Fibroblast of skin of back (primary cell): ENCODE results near the gene ZFTA.

ENCODE experiments used
- DNase-seq: peaks from one replicate; pipeline ENCODE4 v3.0.0-alpha.2; 2013

Gene ZFTA

GRCh38 chr11:63747011-63747410 is 21.6 kb downstream of the ZFTA start:
- DNase-seq, result no peak

DNA sequence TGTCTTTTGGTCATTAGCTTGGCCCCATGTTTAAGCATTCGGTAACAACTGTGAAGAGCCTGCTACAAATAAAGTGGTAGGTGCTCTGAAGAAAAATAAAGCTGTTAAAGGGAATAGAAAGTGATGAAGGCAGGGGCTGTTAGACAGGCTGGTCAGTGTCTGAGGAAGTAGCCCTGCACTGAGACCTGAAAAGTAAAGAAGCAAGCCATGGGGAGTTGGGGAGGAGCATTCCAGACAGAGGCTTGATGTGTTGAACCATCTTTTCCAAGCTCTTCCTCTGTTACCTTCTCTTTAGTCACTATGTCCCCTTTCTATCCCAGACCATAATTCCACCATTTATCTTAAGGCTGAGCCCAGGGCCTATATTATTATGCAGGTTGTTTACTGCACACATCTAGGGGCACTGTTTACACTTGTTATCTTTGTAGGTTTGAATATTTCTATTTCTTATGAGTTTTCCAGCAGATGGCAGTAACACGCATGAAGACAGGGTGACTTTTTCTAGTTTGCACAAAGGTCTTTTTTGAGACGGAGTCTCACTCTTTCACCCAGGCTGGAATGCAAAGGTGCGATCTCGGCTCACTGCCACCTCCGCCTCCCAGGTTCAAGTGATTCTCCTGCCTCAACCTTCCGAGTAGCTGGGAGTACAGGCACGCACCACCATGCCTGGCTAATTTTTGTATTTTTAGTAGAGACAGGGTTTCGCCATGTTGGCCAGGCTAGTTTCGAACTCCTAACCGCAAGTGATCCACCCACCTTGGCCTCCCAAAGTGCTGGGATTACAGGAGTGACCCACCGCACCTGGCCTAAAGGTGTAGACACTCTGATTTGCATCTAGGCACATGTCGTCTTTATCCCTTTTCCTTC is 23.0 kb downstream of the ZFTA start:
- DNase-seq, result no peak

DNA sequence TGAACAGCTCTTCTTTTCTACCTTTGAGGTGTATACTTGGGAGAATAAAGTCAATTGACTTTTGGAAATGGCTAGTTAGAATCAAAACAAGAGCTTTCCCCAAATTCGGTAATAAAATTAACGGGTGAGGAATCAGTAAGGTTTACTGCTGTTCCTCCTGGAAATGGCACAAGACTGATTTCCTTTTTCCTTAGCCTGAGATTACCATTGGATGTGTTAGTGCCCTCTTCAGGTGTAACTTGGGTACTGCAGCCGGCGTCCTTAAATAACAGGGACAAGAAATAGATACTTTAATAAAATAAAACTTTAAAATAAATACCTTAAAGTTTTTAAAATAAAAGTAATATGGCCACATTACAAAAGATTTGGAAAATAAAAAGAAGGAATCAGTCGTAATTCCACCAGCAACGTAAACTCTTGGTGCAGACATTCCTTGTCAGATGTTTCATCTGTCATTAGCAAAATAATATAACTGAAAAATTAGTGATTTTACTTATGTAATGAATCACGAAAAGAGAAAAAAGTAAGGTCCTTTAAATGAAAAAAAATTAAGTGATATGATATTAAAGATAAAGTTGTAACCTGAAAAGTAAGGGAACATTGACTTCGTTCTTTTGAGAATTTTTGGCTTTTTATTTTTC is 29.7 kb downstream of the ZFTA start:
- DNase-seq, result peak; percentile 71

DNA sequence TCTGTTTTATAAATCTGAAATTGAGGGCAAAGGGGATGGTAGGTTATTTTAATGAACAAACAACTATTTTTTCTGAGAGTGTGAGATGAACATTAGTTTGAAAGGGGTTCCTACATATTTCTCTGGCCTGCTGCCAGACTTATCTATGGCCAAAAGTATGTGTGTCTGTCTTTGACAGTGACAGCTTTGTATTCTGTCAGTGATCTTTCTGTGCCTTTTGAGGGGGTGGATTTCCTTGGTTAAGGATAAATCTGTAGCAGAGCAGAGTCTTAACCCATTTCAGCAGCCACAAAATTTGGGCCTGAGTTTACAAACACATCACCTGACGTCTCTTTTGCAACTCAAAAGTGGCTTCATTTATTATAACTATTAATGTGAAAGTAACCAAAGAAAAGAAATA is 30.9 kb downstream of the ZFTA start:
- DNase-seq, result no peak

- DNase-seq, result no peak
These were observed 31.7 kb downstream of the ZFTA start for GRCh38 chr11:63736864-63737263.

DNA sequence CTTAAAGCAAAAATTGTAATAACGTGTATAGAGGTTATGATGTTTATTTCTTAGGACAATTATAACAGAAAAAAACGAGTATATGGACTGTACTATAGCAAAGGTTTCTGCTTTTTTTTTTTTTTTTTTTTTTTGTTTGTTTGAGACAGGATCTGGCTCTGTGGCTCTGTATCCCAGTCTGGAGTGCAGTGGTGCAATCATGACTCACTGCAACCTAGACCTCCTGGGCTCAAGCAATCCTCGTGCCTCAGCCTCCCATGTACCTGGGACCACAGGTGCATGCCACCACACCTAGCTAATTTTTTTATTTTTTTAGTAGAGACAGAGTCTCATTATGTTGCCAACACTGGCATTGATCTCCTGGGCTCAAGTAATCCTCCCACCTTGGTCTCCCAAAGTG is 39.2 kb downstream of the ZFTA start:
- DNase-seq, result no peak

DNA sequence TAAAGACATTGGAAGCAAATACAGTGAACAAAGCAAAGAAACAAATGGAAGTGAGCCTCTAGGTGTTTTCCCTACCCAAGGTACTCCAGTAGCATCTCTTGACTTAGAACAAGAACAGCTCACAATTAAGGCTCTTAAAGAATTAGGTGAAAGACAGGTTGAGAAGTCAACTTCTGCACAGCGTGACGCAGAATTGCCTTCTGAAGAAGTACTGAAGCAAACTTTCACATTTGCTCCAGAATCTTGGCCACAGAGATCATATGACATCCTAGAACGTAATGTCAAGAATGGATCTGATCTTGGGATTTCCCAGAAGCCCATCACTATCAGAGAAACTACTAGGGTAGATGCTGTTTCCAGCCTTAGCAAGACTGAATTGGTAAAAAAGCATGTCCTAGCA is 48.0 kb downstream of the ZFTA start:
- DNase-seq, result no peak

GRCh38 chr11:63719987-63720386 is 48.6 kb downstream of the ZFTA start:
- peak; percentile 42 for DNase-seq

GRCh38 chr11:63719001-63719400 is 49.6 kb downstream of the ZFTA start:
- no peak for DNase-seq
